ENCODE measurements around the gene BRWD1.
"Not testable (repeated sequence)": the region's sequence is repeated elsewhere in the genome, so short reads cannot be mapped to it uniquely, and the experiment has no call there.

BRWD1 gene

DNA sequence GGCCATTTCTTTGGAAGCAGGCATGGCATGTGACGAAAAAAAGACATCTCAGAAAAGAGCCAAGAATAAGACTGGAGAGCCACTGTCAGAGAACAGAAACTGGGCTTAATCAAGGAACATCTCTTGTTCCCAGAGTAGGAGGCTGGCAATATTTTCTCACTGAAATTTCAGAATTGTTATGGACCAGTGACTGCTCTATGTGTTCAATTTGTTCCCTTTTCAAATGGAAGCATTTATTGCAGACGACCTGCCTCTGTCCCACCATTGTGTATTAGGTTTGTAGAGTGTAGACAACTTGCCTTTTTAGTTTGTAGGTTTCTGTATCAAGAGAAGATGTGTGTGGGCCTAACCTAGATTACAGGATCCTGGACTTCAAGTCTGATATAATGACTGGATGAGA, 148.9 kb downstream of the BRWD1 start:
- DNase-seq: no peak

DNA sequence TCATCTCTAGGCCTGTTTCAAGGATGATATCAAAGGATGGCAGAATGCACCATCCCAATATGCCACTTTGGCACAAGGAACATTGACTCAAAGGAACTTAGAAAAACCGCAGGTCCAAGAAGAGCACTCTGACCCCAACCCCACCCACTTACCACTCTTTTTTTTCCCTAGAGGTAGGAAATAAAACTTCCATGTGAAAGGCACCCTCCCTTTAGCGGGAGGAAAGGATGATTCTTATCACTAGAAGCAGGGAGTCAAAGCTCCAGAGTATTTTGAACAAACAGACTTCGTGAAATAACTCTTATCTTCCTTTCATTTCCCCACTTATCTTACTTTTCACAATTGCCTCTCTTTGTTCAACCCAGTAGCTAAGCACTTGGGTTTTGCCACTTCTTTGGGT, 152.4 kb downstream of the BRWD1 start:
- no peak for DNase-seq

DNA sequence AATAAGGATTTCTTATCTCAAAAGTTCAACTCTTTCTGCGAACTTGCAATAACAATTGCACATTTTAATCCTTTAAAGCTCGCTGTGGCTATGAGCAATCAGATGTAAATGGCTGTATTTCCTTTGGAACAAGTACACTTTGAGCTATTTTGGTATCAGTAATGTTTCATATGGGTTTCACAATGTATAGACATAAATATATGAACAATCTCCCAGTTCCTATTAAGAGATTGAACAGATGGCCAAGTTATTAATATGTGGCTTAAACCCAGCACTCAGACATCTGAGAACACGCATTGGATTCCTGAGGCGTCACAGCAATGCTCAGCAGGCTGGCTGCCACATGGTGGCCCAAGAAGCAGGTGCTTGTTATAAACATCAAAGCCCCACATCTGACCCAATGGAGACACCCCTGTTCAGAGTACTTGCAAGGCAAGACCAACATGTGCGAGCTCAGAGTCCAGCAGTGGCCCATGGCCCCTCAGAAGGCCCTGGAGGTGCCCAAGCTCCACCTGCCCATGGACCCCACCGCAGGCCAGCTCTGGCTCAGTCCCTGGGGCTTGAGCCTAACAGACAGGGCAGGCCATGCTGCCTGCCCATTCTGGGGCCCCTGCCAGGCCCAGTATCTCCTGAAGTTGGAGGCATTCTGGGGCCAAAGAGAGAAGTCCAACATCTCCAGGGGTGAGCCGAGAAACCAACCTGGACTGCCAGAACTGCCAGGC, 153.9 kb downstream of the BRWD1 start:
- DNase-seq: no peak

DNA sequence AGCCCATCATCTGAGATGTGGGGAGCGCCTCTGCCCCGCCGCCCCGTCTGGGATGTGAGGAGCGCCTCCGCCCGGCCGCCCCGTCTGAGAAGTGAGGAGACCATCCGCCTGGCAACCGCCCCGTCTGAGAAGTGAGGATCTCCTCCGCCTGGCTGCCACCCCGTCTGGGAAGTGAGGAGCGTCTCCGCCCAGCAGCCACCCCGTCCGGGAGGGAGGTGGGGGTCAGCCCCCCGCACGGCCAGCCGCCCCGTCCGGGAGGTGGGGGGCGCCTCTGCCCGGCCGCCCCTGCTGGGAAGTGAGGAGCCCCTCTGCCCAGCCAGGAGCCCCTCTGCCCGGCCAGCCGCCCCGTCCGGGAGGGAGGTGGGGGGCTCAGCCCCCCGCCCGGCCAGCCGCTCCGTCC, 156.2 kb downstream of the BRWD1 start:
- not testable (repeated sequence) for DNase-seq

DNA sequence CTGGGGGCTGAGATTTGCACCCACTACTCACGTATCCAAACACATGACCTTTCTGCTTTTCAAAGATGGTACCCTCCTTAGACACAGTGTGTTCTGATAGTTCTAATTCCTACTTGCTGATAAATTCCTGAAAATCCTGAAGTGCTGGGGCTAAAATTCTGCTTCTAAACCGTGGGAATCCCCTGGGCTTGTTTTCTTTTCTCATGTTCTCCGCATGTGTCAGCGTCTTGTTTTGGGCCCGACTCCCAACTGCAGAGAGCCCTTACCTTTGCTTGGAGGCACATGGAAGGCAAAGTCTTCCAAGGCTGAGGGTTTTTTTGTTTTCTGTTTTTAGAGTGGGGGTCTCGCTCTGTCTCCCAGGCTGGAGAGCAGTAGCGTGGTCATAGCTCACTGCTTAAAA, 157.4 kb downstream of the BRWD1 start:
- no peak for DNase-seq

DNA sequence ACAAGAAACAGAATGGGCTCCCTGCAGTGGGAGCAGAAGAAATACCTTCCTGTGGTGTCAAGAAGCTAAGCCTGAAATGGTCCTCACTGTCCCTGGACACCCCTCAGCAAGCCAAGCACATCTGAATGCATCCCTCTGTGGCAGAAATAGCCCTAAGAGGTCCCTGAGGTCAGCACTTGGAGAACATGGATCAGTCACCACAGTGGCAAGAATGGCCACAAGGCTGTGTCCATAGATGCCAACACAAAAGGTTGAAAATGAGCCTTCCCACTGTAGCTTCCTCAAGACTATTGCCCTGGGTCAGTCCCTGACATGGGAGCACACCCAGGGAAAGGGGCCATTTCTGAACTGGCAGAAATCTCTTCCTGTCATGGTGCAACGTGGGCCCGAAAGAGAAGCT, 157.9 kb downstream of the BRWD1 start:
- DNase-seq: no peak

DNA sequence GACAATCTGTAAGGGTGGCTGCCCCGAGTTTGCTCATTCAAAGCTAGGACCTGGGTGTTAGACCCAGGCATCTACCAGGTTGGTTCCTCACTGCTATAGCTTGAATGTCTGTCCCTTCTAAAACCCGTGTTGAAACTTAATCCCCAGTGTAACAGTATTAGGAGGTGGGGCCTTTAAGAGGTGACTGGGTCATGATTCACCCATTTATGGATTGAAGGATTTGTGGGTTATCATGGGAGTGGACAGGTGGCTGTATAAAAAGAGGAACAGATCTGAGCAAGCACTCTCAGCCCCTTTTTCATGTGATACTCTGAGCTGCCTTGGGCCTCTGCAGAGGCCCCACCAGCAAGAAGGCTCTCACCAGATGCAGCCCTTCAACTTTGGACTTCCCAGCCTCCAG, 159.6 kb downstream of the BRWD1 start:
- no peak for DNase-seq

DNA sequence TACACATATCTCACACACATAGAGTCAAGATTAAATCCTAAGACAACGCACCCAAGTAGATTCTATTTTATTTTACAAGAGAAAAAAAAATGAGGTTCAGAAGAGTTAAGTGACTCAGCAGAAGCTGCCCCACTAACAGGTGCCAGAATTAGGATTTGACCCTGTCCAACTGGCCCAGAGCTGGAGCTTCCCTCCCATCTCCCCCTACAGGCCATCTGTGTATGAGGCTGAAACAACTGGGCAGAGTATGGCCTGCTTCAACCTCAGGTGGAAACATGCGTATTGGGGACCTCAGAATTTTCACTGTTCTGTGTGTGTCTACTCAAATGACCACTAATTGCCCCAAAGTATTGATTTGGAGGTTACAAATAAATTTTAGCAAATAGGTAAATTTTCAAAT, 160.1 kb downstream of the BRWD1 start:
- DNase-seq: no peak

DNA sequence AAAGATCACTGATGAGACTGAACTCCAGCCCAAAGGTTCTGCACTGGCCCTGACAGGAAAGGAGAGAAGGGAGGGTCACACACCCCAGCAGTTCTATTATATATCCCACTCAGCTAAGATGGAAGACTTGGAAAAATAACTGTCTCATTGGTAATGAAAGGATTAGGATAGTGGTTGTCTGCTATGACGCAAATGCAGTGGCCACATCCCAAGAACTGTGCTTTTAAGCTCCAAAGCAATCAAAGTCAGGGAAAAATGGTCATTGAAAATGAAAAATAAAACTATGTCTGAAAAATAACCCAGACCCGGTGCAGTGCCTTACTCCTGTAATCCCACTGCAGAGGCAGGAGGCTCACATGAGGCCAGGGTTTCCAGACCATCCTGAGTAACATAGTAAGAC, 161.2 kb downstream of the BRWD1 start:
- DNase-seq: no peak

DNA sequence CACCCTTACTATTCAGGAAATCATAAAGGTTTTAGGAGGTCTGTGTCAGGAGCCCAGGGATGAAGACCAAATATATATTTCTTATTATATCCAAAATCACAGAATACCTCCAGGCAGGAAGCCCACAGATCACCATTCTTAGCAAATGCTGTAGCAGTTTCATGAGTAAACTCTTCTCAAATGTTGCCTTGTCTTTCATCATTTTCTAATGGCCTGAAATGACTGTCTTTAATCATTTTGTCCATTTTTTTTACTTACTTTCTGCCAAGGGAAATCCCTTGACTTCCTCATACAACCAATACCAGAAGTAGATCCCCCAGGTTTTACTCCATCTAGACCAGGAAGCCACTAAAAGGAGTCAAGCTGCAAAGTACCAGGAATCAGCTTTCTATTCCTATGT, 162.6 kb downstream of the BRWD1 start:
- DNase-seq: no peak

DNA sequence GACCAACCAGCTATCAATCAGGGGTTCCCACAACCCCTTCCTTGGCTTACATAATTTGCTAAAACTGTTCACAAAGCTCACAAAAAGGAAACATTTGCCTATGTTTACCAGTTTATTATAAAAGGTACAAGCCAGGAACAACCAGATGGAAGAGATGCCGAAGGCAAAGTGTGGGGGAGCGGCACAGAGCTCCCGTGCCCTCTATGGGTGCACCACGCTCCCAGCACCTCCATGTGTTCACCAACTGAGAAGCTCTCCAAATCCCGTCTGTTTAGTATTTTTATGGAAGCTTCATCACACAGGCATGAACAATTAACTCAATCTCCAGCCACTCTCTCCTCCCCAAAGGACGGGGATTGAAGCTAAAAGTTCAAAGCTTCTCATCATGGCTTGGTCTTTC, 163.1 kb downstream of the BRWD1 start:
- DNase-seq: no peak

DNA sequence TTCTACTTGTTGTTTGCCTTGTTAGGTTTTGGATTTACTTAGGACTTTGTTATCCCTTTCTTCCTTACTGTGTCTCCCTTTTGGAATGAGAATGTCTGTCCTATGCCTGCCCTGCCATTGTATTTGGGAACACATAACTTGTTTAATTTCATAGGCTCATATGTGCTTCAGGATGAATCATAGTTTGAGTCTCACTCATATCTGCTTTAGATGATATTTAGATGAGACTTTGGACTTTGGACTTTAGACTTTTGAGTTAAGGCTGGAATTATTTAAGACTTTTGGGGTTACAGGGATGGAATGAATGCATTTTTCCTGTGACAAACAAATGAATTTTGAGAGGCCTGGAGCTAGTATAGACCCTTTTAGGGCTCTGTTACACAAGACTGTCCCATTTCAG, 163.6 kb downstream of the BRWD1 start:
- no peak for DNase-seq

DNA sequence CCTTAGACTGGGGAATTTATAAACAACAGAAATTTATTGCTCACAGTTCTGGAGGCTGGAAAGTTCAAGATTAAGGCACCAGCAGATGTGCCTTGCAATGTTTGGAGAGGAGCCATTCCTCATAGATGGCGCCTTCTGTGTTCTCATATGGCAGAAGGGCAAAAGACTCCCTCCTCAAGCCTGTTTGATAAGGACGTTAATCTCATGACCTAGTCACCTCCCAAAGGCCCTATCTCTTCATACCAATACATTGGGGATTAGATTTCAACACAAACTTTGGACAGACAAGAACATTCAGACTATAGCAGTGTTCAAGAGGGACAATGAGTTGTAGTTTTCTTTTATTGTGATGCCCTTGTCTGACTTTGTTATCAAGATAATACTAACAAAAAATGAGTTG, 164.5 kb downstream of the BRWD1 start:
- DNase-seq: no peak

DNA sequence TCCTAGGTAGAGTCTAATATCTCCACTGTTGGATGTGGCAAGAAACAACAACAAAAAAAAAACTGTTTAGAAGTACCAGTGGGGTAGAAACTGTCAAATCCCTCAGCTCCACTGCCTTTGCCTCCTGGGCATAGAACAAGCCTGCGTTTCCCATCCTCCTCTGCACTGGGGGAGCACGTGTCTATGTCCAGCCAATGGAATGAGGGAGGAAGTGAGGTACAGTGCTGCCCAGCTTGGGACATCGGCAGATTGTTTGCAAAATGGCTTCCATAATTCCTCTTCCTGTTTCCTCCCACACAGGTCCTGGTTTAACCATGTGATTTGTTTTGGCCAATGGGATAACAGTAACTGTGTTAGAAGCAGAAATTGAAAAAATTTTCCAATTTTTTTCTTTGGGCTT, 169.2 kb downstream of the BRWD1 start:
- no peak for DNase-seq

DNA sequence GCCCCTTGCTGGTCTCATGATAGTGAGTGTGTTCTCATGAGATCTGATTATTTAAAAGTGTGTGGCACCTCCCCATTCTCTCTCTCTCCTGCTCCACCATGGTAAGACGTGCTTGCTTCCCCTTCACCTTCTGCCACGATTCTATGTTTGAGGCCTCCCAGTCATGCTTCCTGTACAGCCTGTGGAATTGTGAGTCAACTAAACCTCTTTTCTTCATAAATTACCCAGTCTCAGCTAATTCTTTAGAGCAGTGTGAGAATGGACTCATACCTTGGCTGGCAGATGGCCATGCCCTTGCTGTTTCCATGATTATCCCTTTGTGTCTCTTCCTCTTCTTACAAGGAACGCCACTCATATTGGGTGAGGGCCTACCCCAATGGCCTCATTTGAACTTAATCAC, 170.5 kb downstream of the BRWD1 start:
- DNase-seq: no peak

DNA sequence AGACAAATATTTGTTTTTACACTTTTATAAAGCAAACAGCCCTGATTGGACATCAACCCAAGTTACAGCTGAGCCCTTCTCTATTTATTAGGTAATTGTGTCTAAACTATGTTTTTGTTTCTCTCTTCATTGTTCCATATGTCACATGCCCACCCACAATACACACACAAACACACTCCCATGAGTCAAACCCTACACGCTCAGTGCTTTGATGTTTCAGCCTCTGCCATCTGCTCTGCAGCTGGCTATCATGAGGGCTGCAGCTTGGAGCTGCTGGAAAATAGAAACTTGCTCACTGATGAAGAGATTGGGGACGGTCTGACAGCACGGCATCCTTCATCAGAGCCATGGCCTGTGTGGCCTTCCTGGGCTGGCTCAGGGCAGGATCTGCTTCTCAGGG, 171.9 kb downstream of the BRWD1 start:
- no peak for DNase-seq

DNA sequence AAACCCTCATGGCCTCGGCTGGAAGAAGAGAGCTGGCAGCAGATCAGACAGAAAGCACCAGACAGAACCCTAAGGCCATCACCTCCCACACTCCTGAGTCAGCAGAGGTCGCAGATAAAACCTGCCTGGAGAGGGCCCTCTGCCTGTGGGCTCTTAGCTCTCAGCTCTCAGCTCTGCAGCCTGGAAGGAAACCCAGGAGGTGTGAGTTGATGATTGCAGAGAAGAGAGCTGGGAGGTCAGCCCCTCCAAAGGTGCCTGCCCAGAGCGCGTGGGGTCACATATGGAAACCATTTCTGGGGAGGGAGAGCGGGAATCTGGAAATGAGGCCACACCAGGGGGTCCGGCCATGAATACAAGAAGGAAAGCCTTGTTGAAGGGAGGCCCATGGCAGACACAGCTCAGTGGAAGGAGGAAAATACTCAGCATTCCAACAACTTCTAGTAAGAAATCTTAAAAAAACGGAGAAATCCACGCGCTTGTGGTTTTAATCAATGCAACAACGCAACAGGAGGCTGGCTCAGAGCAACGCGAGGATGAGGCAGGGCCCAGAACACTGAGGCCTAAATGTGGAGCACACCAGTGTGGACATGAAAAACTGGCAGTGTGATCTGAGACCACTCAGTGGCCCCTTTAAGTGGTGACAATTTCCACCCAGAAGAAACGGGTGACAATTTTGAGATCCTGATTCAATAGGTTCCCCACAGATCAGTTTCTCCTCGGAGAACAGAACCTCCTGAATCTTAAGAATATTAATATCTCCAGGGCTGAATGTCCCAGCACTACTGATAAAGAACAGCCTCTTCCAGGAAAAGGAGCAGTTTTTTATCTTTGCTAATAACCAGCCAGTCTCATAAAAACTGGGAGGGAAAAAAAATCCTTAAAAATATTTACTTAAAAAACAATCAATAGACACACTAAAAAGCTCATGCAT, 175.9 kb downstream of the BRWD1 start:
- no peak for DNase-seq

DNA sequence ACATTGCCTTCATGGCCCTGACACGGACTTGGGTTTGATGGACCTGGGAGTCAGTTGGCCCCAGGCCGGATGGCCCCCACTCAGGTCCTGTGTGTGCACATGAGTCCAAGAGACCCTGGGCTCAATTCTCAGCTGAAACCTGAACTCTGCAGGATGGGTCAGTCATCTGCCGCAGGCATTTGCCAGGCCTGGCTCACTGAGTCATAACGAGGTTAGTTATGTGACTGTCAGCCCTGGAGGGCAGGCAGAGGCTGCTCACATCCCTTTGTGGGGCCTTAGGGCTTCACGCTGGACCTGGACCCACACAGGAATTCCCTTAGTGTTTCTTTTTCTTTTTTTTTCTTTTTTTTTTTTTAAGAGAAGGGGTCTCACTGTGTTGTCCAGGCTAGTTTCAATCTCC, 176.7 kb downstream of the BRWD1 start:
- no peak for DNase-seq

DNA sequence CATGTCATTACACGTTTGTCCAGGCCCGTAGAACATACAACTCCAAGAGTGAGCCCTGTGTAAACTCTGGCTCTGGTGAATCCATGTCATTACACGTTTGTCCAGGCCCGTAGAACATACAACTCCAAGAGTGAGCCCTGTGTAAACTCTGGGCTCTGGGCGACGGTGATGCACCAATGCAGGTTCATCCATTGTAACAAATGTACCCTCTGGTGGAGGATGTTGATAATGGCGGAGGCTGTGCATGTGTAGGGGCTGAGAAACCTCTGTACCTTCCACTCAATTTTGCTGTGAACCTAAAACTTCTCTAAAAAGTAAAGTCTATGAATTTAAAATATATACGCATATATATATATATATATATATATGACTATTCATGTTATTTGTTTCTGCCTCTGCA, 177.3 kb downstream of the BRWD1 start:
- not testable (repeated sequence) for DNase-seq

DNA sequence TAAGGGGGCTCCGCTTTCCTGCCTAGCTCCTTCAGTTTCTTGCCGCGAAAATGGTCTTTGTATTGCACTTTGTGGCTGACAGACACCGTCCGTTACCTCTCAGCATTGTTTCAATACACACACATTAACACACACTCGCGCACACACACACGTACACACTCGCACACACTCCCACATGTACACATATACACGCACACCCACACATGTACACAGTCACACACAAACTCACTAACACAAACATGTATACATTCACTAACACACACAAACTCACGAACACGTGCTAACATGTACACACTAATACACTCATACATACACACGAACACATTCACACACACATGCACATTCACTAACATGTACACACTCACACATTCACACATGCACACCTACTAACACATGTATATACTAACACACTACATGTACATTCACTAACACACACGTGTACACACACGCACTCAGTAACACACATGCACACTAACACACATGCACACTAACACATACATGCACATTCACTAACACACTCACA, 179.1 kb downstream of the BRWD1 start:
- DNase-seq: no peak
